HEK293 (cell line): ENCODE data around the gene SPA17.

Experiments used
- CTCF ChIA-PET: fragments of 350-600 bp; formaldehyde crosslinking; extraction: SDS; loops from one replicate; lab custom pipeline; 2021; ENCODE audit warnings: antibody characterized with exemption; lab: Yijun Ruan, JAX
- POLR2A ChIA-PET: fragments of 300-600 bp; formaldehyde crosslinking; extraction: SDS; loops from one replicate; lab custom pipeline; 2020; ENCODE audit warnings: antibody characterized with exemption, inconsistent platforms; lab: Yijun Ruan, JAX
- H3K27ac ChIP-seq: fragments of 200-500 bp; sonication (Bioruptor generic); 2 replicates; pipeline ENCODE4 v1.5.1; 2014; ENCODE audit warnings: low read depth, low read length, control low read depth, inconsistent platforms; ENCODE audit errors: extremely low read depth
- H3K36me3 ChIP-seq, 2 experiments: fragments of 200-500 bp in 1 of 2; sonication (Bioruptor generic) in 1 of 2; 1 replicate in 1 of 2; 2 replicates in 1 of 2; pipeline ENCODE4 v1.5.1; 2014 to 2017; ENCODE audit warnings: inconsistent platforms in 2 of 2, low read length in 2 of 2; ENCODE audit not compliant: control insufficient read depth in 2 of 2, insufficient read depth in 1 of 2
- H3K4me1 ChIP-seq: fragments of 200-500 bp; sonication (Bioruptor generic); 2 replicates; pipeline ENCODE4 v1.5.1; 2014; ENCODE audit warnings: mild to moderate bottlenecking, low read length, inconsistent platforms; ENCODE audit not compliant: control insufficient read depth, insufficient read depth
- H3K4me3 ChIP-seq: 2 replicates; pipeline ENCODE4 v1.5.1; 2011; ENCODE audit warnings: low read depth, mild to moderate bottlenecking, control low read depth, low read length, moderate library complexity
- H3K9me3 ChIP-seq: fragments of 200-500 bp; sonication (Bioruptor generic); 2 replicates; pipeline ENCODE4 v1.5.1; 2014; ENCODE audit warnings: low read depth, low read length, inconsistent platforms; ENCODE audit not compliant: control insufficient read depth, insufficient read depth
- GLI4 ChIP-seq: fragments of 450-650 bp; formaldehyde crosslinking; IDR thresholded peaks from 2 replicates; pipeline ENCODE4 v1.5.1; 2016; ENCODE audit warnings: missing biosample characterization, missing genetic modification characterization
- MZF1 ChIP-seq: fragments of 450-650 bp; formaldehyde crosslinking; IDR thresholded peaks from 2 replicates; pipeline ENCODE4 v1.5.1; 2017; ENCODE audit warnings: missing biosample characterization, missing genetic modification characterization, borderline replicate concordance
- SETDB1 ChIP-seq: IDR thresholded peaks from one replicate; pipeline ENCODE4 v1.6.1; 2017; ENCODE audit warnings: mild to moderate bottlenecking, low read length, moderate library complexity, mixed read lengths; ENCODE audit not compliant: insufficient read length
- SP3 ChIP-seq: fragments of 450-650 bp; formaldehyde crosslinking; IDR thresholded peaks from 2 replicates; pipeline ENCODE4 v1.5.1; 2016; ENCODE audit warnings: missing biosample characterization, missing genetic modification characterization
- ZNF133 ChIP-seq: fragments of 450-650 bp; formaldehyde crosslinking; IDR thresholded peaks from 2 replicates; pipeline ENCODE4 v1.5.1; 2016; ENCODE audit warnings: missing biosample characterization, missing genetic modification characterization
- ZNF138 ChIP-seq: fragments of 450-650 bp; formaldehyde crosslinking; IDR thresholded peaks from 2 replicates; pipeline ENCODE4 v1.5.1; 2016; ENCODE audit warnings: missing biosample characterization, missing genetic modification characterization, borderline replicate concordance
- ZNF155 ChIP-seq: fragments of 450-650 bp; formaldehyde crosslinking; IDR thresholded peaks from 2 replicates; pipeline ENCODE4 v1.5.1; 2016; ENCODE audit warnings: missing biosample characterization, missing genetic modification characterization
- ZNF184 ChIP-seq: fragments of 450-650 bp; IDR thresholded peaks from 2 replicates; pipeline ENCODE4 v1.5.1; 2018; ENCODE audit warnings: missing biosample characterization, mild to moderate bottlenecking, missing genetic modification characterization
- ZNF202 ChIP-seq: fragments of 450-650 bp; formaldehyde crosslinking; IDR thresholded peaks from 2 replicates; pipeline ENCODE4 v1.5.1; 2016; ENCODE audit warnings: missing biosample characterization, missing genetic modification characterization, borderline replicate concordance
- ZNF221 ChIP-seq: fragments of 450-650 bp; formaldehyde crosslinking; IDR thresholded peaks from 2 replicates; pipeline ENCODE4 v1.5.1; 2017; ENCODE audit warnings: missing biosample characterization, missing genetic modification characterization, borderline replicate concordance
- ZNF239 ChIP-seq: fragments of 450-650 bp; formaldehyde crosslinking; IDR thresholded peaks from 2 replicates; pipeline ENCODE4 v1.5.1; 2016; ENCODE audit warnings: missing biosample characterization, missing genetic modification characterization
- ZNF354C ChIP-seq: fragments of 450-650 bp; formaldehyde crosslinking; IDR thresholded peaks from 2 replicates; pipeline ENCODE4 v1.5.1; 2016; ENCODE audit warnings: missing biosample characterization, missing genetic modification characterization, low read depth, borderline replicate concordance
- ZNF48 ChIP-seq: fragments of 450-650 bp; formaldehyde crosslinking; IDR thresholded peaks from 2 replicates; pipeline ENCODE4 v1.5.1; 2016; ENCODE audit warnings: missing biosample characterization, missing genetic modification characterization
- ZNF571 ChIP-seq: fragments of 450-650 bp; formaldehyde crosslinking; IDR thresholded peaks from 2 replicates; pipeline ENCODE4 v1.5.0; 2017; ENCODE audit warnings: missing biosample characterization, missing genetic modification characterization
- ZNF610 ChIP-seq: fragments of 450-650 bp; formaldehyde crosslinking; IDR thresholded peaks from 2 replicates; pipeline ENCODE4 v1.5.1; 2016; ENCODE audit warnings: missing biosample characterization, missing genetic modification characterization, borderline replicate concordance
- ZNF626 ChIP-seq: fragments of 450-650 bp; sonication (Bioruptor Pico); formaldehyde crosslinking; IDR thresholded peaks from 2 replicates; pipeline ENCODE4 v1.5.1; 2018; ENCODE audit warnings: missing biosample characterization, missing genetic modification characterization, inconsistent platforms
- ZNF629 ChIP-seq: fragments of 450-650 bp; formaldehyde crosslinking; IDR thresholded peaks from 2 replicates; pipeline ENCODE4 v1.5.1; 2017; ENCODE audit warnings: missing biosample characterization, missing genetic modification characterization
- ZNF660 ChIP-seq: fragments of 450-650 bp; IDR thresholded peaks from 2 replicates; pipeline ENCODE4 v1.5.1; 2018; ENCODE audit warnings: missing biosample characterization, mild to moderate bottlenecking, missing genetic modification characterization
- ZNF776 ChIP-seq: fragments of 450-650 bp; formaldehyde crosslinking; IDR thresholded peaks from 2 replicates; pipeline ENCODE4 v1.5.0; 2017; ENCODE audit warnings: missing biosample characterization, missing genetic modification characterization, borderline replicate concordance
- TF ChIP-seq, protein P1 (sequence below): fragments of 450-650 bp; formaldehyde crosslinking; IDR thresholded peaks from 2 replicates; pipeline ENCODE4 v1.5.1; 2017; ENCODE audit warnings: missing biosample characterization, missing genetic modification characterization
- TF ChIP-seq, protein P2 (sequence below): fragments of 450-650 bp; formaldehyde crosslinking; conservative IDR thresholded peaks from 2 replicates; pipeline ENCODE4 v1.5.1; 2016; ENCODE audit warnings: low read depth, missing biosample characterization, missing genetic modification characterization
- TF ChIP-seq, protein P3 (sequence below): fragments of 450-650 bp; formaldehyde crosslinking; IDR thresholded peaks from 2 replicates; pipeline ENCODE4 v1.5.1; 2017; ENCODE audit warnings: missing biosample characterization, missing genetic modification characterization
- TF ChIP-seq, protein P4 (sequence below): fragments of 450-650 bp; formaldehyde crosslinking; IDR thresholded peaks from 2 replicates; pipeline ENCODE4 v1.5.1; 2016; ENCODE audit warnings: missing biosample characterization, missing genetic modification characterization

Gene SPA17

GRCh38 chr11:124627546-124627945 is 46.2 kb upstream of the SPA17 start:
- Histone ChIP-seq H3K4me1 (no peaks in the 10 kb centered on the region), H3K27ac (no peak overlapping the region), H3K4me3 (no peak overlapping the region), H3K9me3 (no peaks in the 10 kb centered on the region), H3K36me3 (peaks cover 11 to 73% of the 10 kb centered on the region in 2 experiments)
- ChIA-PET POLR2A (no interaction called here), CTCF (interaction anchor here (0.8 to 1.0 kb wide), 2 partner anchors 16 to 17 kb away, joined by 3 read pairs; no protein-coding TSS in a partner anchor)
- no peak for TF ChIP-seq ZNF48 (tag by site-specific recombination)
- no peak for TF ChIP-seq ZNF571 (tag by site-specific recombination)
- TF ChIP-seq, protein P1, sequence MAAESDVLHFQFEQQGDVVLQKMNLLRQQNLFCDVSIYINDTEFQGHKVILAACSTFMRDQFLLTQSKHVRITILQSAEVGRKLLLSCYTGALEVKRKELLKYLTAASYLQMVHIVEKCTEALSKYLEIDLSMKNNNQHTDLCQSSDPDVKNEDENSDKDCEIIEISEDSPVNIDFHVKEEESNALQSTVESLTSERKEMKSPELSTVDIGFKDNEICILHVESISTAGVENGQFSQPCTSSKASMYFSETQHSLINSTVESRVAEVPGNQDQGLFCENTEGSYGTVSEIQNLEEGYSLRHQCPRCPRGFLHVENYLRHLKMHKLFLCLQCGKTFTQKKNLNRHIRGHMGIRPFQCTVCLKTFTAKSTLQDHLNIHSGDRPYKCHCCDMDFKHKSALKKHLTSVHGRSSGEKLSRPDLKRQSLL (tag by site-specific recombination) = no peak
- TF ChIP-seq SETDB1 = no peak
- TF ChIP-seq ZNF610 = no peak
- TF ChIP-seq ZNF776 (tag by site-specific recombination) = no peak
- TF ChIP-seq ZNF138 (tag by site-specific recombination) = no peak
- TF ChIP-seq, protein P2, sequence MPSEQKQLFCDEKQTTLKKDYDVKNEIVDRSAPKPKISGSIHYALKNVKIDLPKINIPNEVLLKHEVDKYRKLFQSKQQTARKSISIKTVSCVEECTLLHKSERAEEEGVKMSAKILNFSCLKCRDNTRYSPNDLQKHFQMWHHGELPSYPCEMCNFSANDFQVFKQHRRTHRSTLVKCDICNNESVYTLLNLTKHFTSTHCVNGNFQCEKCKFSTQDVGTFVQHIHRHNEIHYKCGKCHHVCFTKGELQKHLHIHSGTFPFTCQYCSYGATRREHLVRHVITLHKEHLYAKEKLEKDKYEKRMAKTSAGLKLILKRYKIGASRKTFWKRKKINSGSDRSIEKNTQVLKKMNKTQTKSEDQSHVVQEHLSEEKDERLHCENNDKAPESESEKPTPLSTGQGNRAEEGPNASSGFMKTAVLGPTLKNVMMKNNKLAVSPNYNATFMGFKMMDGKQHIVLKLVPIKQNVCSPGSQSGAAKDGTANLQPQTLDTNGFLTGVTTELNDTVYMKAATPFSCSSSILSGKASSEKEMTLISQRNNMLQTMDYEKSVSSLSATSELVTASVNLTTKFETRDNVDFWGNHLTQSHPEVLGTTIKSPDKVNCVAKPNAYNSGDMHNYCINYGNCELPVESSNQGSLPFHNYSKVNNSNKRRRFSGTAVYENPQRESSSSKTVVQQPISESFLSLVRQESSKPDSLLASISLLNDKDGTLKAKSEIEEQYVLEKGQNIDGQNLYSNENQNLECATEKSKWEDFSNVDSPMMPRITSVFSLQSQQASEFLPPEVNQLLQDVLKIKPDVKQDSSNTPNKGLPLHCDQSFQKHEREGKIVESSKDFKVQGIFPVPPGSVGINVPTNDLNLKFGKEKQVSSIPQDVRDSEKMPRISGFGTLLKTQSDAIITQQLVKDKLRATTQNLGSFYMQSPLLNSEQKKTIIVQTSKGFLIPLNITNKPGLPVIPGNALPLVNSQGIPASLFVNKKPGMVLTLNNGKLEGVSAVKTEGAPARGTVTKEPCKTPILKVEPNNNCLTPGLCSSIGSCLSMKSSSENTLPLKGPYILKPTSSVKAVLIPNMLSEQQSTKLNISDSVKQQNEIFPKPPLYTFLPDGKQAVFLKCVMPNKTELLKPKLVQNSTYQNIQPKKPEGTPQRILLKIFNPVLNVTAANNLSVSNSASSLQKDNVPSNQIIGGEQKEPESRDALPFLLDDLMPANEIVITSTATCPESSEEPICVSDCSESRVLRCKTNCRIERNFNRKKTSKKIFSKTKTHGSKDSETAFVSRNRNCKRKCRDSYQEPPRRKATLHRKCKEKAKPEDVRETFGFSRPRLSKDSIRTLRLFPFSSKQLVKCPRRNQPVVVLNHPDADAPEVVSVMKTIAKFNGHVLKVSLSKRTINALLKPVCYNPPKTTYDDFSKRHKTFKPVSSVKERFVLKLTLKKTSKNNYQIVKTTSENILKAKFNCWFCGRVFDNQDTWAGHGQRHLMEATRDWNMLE (tag by site-specific recombination) = no peak
- no peak for TF ChIP-seq ZNF626 (tag by site-specific recombination)
- TF ChIP-seq MZF1 (tag by site-specific recombination) = no peak
- TF ChIP-seq, protein P3, sequence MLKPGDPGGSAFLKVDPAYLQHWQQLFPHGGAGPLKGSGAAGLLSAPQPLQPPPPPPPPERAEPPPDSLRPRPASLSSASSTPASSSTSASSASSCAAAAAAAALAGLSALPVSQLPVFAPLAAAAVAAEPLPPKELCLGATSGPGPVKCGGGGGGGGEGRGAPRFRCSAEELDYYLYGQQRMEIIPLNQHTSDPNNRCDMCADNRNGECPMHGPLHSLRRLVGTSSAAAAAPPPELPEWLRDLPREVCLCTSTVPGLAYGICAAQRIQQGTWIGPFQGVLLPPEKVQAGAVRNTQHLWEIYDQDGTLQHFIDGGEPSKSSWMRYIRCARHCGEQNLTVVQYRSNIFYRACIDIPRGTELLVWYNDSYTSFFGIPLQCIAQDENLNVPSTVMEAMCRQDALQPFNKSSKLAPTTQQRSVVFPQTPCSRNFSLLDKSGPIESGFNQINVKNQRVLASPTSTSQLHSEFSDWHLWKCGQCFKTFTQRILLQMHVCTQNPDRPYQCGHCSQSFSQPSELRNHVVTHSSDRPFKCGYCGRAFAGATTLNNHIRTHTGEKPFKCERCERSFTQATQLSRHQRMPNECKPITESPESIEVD (tag by site-specific recombination) = no peak

GRCh38 chr11:124629961-124630360 is 43.7 kb upstream of the SPA17 start:
- H3K9me3 ChIP-seq = no peaks in the 10 kb centered on the region
- H3K36me3 ChIP-seq = peaks cover 16 to 86% of the 10 kb centered on the region in 2 experiments
- no peak overlapping the region for H3K27ac ChIP-seq
- ChIA-PET CTCF (interaction anchor here (3.3 kb wide), 1 partner anchor 14 kb away, joined by 19 read pairs; no protein-coding TSS in a partner anchor), POLR2A (no interaction called here)
- H3K4me3 ChIP-seq = no peak overlapping the region
- no peaks in the 10 kb centered on the region for H3K4me1 ChIP-seq
- TF ChIP-seq ZNF184 (no peak), ZNF354C (tag by site-specific recombination) (no peak), ZNF660 (tag by site-specific recombination) (no peak), ZNF221 (tag by site-specific recombination) (no peak), GLI4 (tag by site-specific recombination) (no peak), ZNF133 (tag by site-specific recombination) (no peak), ZNF155 (tag by site-specific recombination) (no peak), ZNF626 (tag by site-specific recombination) (no peak), SP3 (tag by site-specific recombination) (no peak), ZNF202 (tag by site-specific recombination) (no peak), ZNF629 (tag by site-specific recombination) (no peak), ZNF239 (no peak)
- TF ChIP-seq, protein P3 (tag by site-specific recombination) = no peak
- TF ChIP-seq, protein P4, sequence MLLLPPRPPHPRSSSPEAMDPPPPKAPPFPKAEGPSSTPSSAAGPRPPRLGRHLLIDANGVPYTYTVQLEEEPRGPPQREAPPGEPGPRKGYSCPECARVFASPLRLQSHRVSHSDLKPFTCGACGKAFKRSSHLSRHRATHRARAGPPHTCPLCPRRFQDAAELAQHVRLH (tag by site-specific recombination) = no peak
